Astrocyte (in vitro differentiated cells and primary cell): ENCODE measurements around the gene CNOT1.

Experiments used
- CTCF ChIP-seq: IDR thresholded peaks from 2 replicates; pipeline ENCODE4 v1.5.1; 2011; ENCODE audit warnings: low read depth, mild to moderate bottlenecking, inconsistent platforms, low read length, moderate library complexity; ENCODE audit not compliant: insufficient read depth
- EZH2 ChIP-seq: IDR thresholded peaks from 2 replicates; pipeline ENCODE4 v1.6.1; 2012; ENCODE audit warnings: mild to moderate bottlenecking, low read length, inconsistent platforms; ENCODE audit not compliant: insufficient read depth

- no peak for TF ChIP-seq EZH2
- TF ChIP-seq CTCF = peak; percentile 80
Measured at GRCh38 chr16:58494981-58495520, 134.6 kb downstream of the CNOT1 start.
